Heart left ventricle (tissue), 16 donors: ENCODE measurements around the gene CHRD. TPM values are rescaled to one million over a fixed set of nuclear protein-coding genes. Genes with fewer than 3 reads are reported as not detected.

Experiments
- ATAC-seq, 4 donors: fragments of 200-7000 bp; cut with Tn5 transposase; one replicate each; pipeline ENCODE4 v1.9.1; 2020 to 2022; ENCODE audit warnings: moderate library complexity in 4 of 4, mild to moderate bottlenecking in 3 of 4, moderate number of reproducible peaks in 1 of 4
- DNase-seq, 5 donors: peaks; one replicate each; pipeline ENCODE4 v3.0.0-alpha.2; 2020
- H3K27ac ChIP-seq, 12 donors: fragments of 200-600 bp; sonication (generic) in 4 of 12; one replicate each; pipeline versions ENCODE4 v1.5.0 to v1.8.0; 2016 to 2022; ENCODE audit warnings: mild to moderate bottlenecking in 2 of 12
- H3K27me3 ChIP-seq, 9 donors: fragments of 200-600 bp; sonication (generic) in 2 of 9; one replicate each; pipeline versions ENCODE4 v1.5.1 to v1.8.0; 2016 to 2022; ENCODE audit warnings: mild to moderate bottlenecking in 3 of 9
- H3K36me3 ChIP-seq, 9 donors: fragments of 200-600 bp; sonication (generic) in 2 of 9; one replicate each; pipeline versions ENCODE4 v1.5.0 to v1.8.0; 2018 to 2022; ENCODE audit warnings: mild to moderate bottlenecking in 2 of 9
- H3K4me1 ChIP-seq, 12 donors: fragments of 200-600 bp; sonication (generic) in 4 of 12; one replicate each; pipeline versions ENCODE4 v1.5.0 to v1.8.0; 2016 to 2022; ENCODE audit warnings: mild to moderate bottlenecking in 3 of 12
- H3K4me3 ChIP-seq, 12 donors: fragments of 200-600 bp; sonication (generic) in 4 of 12; one replicate each; pipeline versions ENCODE4 v1.5.0 to v1.8.0; 2017 to 2022; ENCODE audit warnings: mild to moderate bottlenecking in 9 of 12, moderate library complexity in 4 of 12
- H3K9me3 ChIP-seq, 12 donors: fragments of 200-600 bp; sonication (generic) in 4 of 12; one replicate each; pipeline versions ENCODE4 v1.5.0 to v1.8.0; 2016 to 2022; ENCODE audit warnings: mild to moderate bottlenecking in 1 of 12
- CTCF ChIP-seq, 12 donors: fragments of 200-600 bp; sonication (generic) in 4 of 12; IDR thresholded peaks; one replicate each; pipeline versions ENCODE4 v1.5.0 to v1.8.0; 2018 to 2022; ENCODE audit warnings: antibody characterized with exemption in 12 of 12, mild to moderate bottlenecking in 5 of 12
- POLR2A ChIP-seq, 2 donors: fragments of 450-650 bp; IDR thresholded peaks; one replicate each; pipeline ENCODE4 v1.6.1; 2017; ENCODE audit warnings: antibody characterized with exemption in 2 of 2, mild to moderate bottlenecking in 2 of 2, moderate library complexity in 2 of 2
- WGBS, 4 donors: extraction: QIAGEN DNeasy Blood & Tissue Kit in 2 of 4; methylation state at CpG; one replicate each; pipeline versions ENCODE4 v1.1.5 to v1.1.7; 2013 to 2018; 5-methylcytosine and 5-hydroxymethylcytosine counted together
- intact Hi-C, 10 donors: fragments of 100-400 bp; cut with DNase I; formaldehyde crosslinking; loops; one replicate each; pipeline versions ENCODE4 v1.11.1 to v1.14.2; 2022
- polyA plus RNA-seq, 2 donors: library from polyadenylated mRNA; stranded (reverse); fragments of 200-250 nt; gene quantifications; one replicate each; pipeline ENCODE4 v1.2.3, GENCODE V29; 2013
- total RNA-seq, 9 donors: library from RNA; depleted of rRNA in 2 of 9; stranded (reverse); fragments of >200 nt in 2 of 9; fragmentation: NEBNext Ultra II Directional in 3 of 9; extraction: Animal tissue kit (Norgen Biotek cat#: 25700) in 3 of 9; gene quantifications; one replicate each; pipeline versions ENCODE4 v1.1.0 to v1.2.4, GENCODE V29; 2016 to 2023
- donor health status: ischemic (EF 13 %, LVEDD 7.1; RV severe dilation, severe dysfunction).
- donor health status: healthy with polysubstance abuse.
- donor health status: DM: no; HTN: yes; CAD: no.
- donor health status: DM: no; HTN: no; CAD: no.
- donor health status: ischemic (EF 25% LVEDD 6.9; RV normal size, moderate dysfunction).
- donor health status: ischemic (EF 25% LVEDD 5.7; RV mildly dilated, moderate dysfunction).
- donor health status: healthy.
- donor health status: DM: yes; HTN: yes; CAD: no.
- donor health status: ischemic (EF 35%, LVEDD 5.7; RV mildly dilated, moderate dysfunction).
- donor health status: nonischemic (EF 11% LVEDD 7.7; RV severe dilation, severe dysfunction).
- donor health status: DM: yes; HTN: yes; CAD: no.
- donor health status: PGD.
- donor health status: ischemic (EF 29% LVEDD 5.4; RV normal size, mild dysfunction).
- donor health status: nonischemic (EF 23%, LVEDD 6.1; RV moderate dilation, normal function).

The CHRD gene
- total and polyA plus RNA-seq, 11 donors = 2.0 to 7.4 (median 4.8) TPM

- Histone ChIP-seq H3K4me3 (peak overlapping the region; percentile 28 to 74 (median 54)), H3K4me1 (peaks cover 0 to 42% (median 27%) of the 10 kb centered on the region in 12 donors), H3K36me3 (peaks cover 0 to 12% (median 0%) of the 10 kb centered on the region in 9 donors), H3K9me3 (no peaks in the 10 kb centered on the region), H3K27ac (peak overlapping the region in 11 of 12 donors; percentile 20 to 79 (median 62)), H3K27me3 (peaks cover 0 to 58% (median 28%) of the 10 kb centered on the region in 9 donors)
- DNase-seq = no peak
- WGBS, 4 donors = 2 to 8% (median 5%) methylated on average over 14 to 42 of the region's 42 CpGs
- intact Hi-C loops = no loop called here
- TF ChIP-seq CTCF (IDR thresholded peaks at IDR 0.05) (no peak), POLR2A (IDR thresholded peaks at IDR 0.05) (no peak)
- no peak for ATAC-seq
These were observed 890 bp downstream of the CHRD start for GRCh38 chr3:184380627-184381260.

DNA sequence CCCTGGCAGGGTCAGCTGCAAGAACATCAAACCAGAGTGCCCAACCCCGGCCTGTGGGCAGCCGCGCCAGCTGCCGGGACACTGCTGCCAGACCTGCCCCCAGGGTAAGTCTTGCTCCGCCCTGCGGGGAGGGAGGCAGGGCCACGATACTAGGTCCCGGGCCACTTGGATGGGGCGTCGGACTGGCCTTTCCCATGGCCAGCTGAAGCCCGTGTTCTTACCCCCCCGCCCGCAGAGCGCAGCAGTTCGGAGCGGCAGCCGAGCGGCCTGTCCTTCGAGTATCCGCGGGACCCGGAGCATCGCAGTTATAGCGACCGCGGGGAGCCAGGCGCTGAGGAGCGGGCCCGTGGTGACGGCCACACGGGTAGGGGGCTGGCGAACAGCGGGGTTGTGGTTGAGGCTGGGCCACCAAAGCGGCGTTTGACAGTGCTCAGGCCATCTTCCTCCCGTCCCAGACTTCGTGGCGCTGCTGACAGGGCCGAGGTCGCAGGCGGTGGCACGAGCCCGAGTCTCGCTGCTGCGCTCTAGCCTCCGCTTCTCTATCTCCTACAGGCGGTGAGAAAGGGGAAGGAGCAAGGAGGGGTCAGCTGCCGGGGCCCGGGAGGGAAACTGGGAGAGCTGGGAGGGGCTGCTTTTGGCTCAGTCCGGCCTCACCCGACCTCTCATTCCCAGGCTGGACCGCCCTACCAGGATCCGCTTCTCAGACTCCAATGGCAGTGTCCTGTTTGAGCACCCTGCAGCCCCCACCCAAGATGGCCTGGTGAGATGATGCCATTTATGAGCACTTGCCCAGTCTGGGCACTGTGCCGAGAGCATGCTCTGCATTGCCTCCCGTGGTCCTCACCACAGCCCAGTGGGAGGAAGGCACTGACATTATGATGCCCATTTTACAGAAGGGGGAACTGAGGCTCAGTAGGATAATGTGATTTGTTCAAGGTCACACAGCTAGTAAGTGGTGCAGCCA is 1.7 kb downstream of the CHRD start:
- intact Hi-C loops = no loop called here
- WGBS, 4 donors = 7 to 13% (median 10%) methylated on average over 34 to 55 of the region's 55 CpGs
- Histone ChIP-seq H3K27me3 (peaks cover 0 to 55% (median 29%) of the 10 kb centered on the region in 9 donors), H3K4me1 (peaks cover 0 to 42% (median 27%) of the 10 kb centered on the region in 12 donors), H3K27ac (peak overlapping the region in 11 of 12 donors; percentile 20 to 79 (median 68)), H3K36me3 (peaks cover 0 to 17% (median 0%) of the 10 kb centered on the region in 9 donors), H3K9me3 (no peaks in the 10 kb centered on the region), H3K4me3 (peak overlapping the region; percentile 28 to 74 (median 54))
- TF ChIP-seq POLR2A (IDR thresholded peaks at IDR 0.05) (no peak), CTCF (IDR thresholded peaks at IDR 0.05) (no peak)
- ATAC-seq = peak in 3 of 4 donors; percentile 35 to 58 (median 45)
- DNase-seq = peak in 3 of 5 donors; percentile 47 to 78 (median 76)

- intact Hi-C loops = no loop called here
- Histone ChIP-seq H3K4me3 (no peak overlapping the region), H3K27ac (peak overlapping the region in 2 of 12 donors; percentile 12 to 54), H3K9me3 (no peaks in the 10 kb centered on the region), H3K36me3 (peaks cover 0 to 24% (median 0%) of the 10 kb centered on the region in 9 donors), H3K27me3 (peaks cover 0 to 53% (median 28%) of the 10 kb centered on the region in 9 donors), H3K4me1 (peaks cover 0 to 40% (median 26%) of the 10 kb centered on the region in 12 donors)
- 89 to 96% (median 91%) methylated on average over 12 to 16 of the region's 16 CpGs for WGBS, 4 donors
- TF ChIP-seq CTCF (IDR thresholded peaks at IDR 0.05) (no peak), POLR2A (IDR thresholded peaks at IDR 0.05) (no peak)
- DNase-seq (no peak), ATAC-seq (no peak)
These were observed 2.6 kb downstream of the CHRD start for GRCh38 chr3:184382326-184383032.
